AG09319 (cell line): ENCODE results near the gene MORC2.

ENCODE experiments used
- DNase-seq: peaks from one replicate; pipeline ENCODE4 v3.0.0-alpha.2; 2010; ENCODE audit warnings: low read depth; ENCODE audit errors: extremely low read depth
- TF ChIP-seq, protein P1 (sequence below): IDR thresholded peaks from 2 replicates; pipeline ENCODE4 v1.5.1; 2011; ENCODE audit warnings: low read depth, mild to moderate bottlenecking, inconsistent platforms, low read length, moderate library complexity

The MORC2 gene

DNA sequence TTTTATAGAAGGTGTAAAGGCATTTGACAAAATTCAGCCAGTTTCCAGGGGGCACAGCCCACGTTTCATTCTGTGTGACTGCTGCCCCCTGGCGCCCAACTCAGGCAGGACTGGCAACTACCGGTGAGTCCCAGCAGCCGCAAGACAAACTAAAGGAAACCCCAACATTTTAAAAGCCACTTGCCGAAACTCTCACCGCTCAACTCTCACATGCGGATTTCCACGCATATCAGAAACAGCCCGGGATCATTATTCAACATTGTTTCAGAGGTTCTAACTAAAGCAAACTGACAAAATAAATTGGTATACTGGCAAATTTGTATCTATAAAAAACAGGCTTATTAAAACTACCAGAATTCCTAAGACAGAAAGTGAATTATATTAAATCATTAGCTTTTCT, 48.2 kb downstream of the MORC2 start:
- DNase-seq: peak; percentile 20
- TF ChIP-seq, protein P1, sequence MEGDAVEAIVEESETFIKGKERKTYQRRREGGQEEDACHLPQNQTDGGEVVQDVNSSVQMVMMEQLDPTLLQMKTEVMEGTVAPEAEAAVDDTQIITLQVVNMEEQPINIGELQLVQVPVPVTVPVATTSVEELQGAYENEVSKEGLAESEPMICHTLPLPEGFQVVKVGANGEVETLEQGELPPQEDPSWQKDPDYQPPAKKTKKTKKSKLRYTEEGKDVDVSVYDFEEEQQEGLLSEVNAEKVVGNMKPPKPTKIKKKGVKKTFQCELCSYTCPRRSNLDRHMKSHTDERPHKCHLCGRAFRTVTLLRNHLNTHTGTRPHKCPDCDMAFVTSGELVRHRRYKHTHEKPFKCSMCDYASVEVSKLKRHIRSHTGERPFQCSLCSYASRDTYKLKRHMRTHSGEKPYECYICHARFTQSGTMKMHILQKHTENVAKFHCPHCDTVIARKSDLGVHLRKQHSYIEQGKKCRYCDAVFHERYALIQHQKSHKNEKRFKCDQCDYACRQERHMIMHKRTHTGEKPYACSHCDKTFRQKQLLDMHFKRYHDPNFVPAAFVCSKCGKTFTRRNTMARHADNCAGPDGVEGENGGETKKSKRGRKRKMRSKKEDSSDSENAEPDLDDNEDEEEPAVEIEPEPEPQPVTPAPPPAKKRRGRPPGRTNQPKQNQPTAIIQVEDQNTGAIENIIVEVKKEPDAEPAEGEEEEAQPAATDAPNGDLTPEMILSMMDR: peak; percentile 89

DNA sequence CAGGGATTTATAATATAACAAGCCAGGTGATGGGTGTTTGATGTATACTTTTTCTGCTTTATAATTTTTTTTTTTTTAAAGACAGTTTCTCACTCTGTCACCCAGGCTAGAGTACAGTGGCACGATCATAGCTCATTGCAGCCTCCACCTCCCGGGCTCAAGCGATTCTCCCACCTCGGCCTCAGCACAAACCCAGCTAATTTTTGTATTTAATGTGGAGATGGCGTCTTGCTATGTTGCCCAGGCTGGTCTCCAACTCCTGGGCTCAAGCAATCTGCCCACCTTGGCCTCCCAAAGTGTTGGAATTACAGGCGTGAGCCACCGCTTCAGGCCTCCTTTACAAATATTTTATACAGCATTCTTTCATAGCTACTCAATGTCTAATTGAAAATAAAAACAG, 48.6 kb downstream of the MORC2 start:
- TF ChIP-seq, protein P1: no peak
- no peak for DNase-seq

DNA sequence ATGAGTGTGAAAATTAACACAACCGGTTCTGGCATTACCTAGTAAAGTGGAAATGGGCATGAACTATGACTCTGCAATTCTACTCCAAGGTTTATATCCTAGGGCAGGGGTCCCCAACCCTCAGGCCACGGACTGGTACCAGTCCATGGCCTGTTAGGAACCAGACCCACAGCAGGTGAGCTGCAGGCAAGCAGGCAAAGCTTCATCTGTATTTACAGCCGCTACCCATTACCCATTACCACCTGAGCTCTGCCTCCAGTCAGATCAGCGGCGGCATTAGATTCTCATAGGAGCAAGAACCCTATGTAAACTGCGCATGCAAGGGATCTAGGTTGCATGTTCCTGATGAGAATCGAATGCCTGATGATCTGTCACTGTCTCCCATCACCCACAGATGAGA, 49.8 kb downstream of the MORC2 start:
- DNase-seq: no peak
- TF ChIP-seq, protein P1: no peak

DNA sequence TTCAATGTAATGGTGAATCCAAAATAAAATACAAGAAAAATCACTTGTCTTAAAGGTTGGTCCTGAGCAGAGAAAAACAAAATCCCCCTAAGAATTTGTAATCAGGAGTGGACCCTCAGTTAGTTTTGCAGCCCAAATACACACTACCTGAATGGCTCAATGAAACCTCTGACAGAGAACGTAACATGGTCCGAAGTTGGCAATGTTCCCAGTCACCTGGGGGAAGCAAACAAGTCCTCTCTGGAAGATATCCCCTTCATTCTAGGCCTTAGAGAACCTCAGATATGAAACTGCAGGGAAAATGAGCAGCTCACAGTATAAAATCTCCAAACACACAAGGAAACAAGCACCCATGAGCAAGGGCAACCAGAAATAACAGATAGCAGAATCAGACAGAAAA, 58.2 kb downstream of the MORC2 start:
- DNase-seq: no peak
- TF ChIP-seq, protein P1: no peak

DNA sequence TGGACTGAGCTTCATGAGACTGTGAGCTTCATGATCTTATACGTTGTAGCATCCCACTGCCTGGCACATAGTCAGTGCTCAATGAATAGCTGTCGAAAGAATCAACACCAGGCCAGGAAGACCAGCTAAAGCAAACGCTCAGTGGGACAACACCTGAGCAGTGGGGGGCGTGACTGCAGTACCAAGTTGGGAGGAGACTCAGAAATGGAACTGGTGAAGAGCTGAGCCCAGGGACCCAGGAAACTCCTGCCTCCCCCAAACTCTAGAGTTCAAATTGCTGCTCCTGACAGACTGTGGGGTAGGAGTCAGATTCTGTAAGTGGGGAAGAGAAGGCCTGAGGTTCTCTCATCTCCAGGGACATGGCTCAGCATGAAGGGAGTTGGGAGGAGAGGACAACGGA, 59.3 kb downstream of the MORC2 start:
- TF ChIP-seq, protein P1: no peak
- no peak for DNase-seq

DNA sequence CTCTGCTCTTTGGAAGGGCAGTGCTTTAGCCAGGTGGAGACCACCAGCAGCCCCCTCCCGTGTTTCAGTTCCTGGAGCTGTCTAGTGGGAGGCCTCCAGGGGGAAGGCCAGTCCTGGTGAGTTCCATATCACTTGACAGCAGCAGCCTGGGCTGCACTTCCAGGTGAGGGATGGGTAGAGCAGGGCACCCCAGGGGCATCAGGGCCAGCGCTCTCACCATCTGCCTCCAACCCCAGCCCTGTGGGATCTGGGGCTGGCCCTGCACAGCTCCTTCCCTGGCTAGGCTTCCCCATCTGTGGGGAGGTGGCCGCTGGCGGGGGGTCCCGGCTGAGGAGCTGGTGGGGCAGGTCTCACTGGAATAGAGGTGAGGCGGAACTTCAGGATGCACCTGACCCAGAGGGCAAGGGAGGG, 60.5 kb downstream of the MORC2 start:
- TF ChIP-seq, protein P1: no peak
- DNase-seq: no peak

DNA sequence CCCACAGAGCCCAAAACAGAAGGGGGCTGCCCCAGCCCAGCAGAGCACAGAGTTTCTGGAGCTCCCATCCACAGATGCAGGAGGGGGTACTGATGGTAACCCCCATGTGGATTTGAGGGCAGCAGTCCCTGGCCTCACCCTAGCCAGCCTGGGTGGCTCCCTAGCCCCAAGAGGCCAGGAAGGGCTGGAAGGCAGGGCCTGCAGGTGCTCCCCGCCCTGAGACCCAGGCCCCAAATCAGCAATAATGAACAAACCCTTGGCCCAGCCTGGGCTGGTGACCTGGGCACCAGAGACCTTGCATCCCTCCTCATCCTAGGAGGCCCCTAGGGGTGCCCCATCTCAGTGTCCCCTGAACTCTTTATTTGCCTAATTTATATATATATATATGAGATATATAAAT, 61.6 kb downstream of the MORC2 start:
- no peak for DNase-seq
- TF ChIP-seq, protein P1: no peak

DNA sequence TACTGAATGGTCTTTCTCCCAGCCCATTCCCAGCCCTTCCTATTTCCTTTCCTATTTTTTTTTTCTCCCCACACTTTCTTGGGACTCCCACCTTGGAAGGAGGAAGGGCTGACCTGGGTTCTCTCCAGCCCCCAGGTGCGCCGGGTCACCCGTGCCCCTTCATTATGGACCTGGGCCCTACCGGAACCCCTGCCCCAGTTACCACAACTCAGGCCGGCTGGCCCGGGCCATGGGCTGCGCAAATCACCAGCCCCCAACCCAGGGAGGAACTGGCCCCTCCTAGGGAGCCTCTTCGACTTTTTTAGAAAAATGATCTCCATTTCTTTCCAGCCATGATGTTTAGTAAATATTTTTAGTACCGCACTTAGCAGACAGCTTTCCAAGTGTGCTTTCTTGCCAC, 62.2 kb downstream of the MORC2 start:
- no peak for DNase-seq
- TF ChIP-seq, protein P1: no peak
